ENCODE measurements around the gene PRUNE2. TPM values are rescaled to one million over a fixed set of nuclear protein-coding genes. Genes with fewer than 3 reads are reported as not detected.
A peak's percentile ranks its signal among the peaks of the same experiment; 100 is the strongest.

The PRUNE2 gene
- total RNA-seq, 4 donors from 2014 or later = 3.6 to 16.2 (median 6.4) TPM

GRCh38 chr9:76817489-76817888 is 88.4 kb downstream of the PRUNE2 start:
- H3K4me1 ChIP-seq = peaks cover 12% of the 10 kb centered on the region
- 100% methylated on average over 1 of the region's 1 CpG for WGBS
- no peaks in the 10 kb centered on the region for H3K36me3 ChIP-seq
- peak overlapping the region; percentile 32 for H3K27ac ChIP-seq
- DNase-seq (ENCODE audit: low spot score in 2 of 2) = no peak
- H3K4me3 ChIP-seq = no peak overlapping the region
- H3K9me3 ChIP-seq = no peaks in the 10 kb centered on the region
- no peaks in the 10 kb centered on the region for H3K27me3 ChIP-seq
- no peak for TF ChIP-seq POLR2A (IDR thresholded peaks at IDR 0.05)
- TF ChIP-seq EP300 (IDR thresholded peaks at IDR 0.05) = no peak
- TF ChIP-seq, protein P1, sequence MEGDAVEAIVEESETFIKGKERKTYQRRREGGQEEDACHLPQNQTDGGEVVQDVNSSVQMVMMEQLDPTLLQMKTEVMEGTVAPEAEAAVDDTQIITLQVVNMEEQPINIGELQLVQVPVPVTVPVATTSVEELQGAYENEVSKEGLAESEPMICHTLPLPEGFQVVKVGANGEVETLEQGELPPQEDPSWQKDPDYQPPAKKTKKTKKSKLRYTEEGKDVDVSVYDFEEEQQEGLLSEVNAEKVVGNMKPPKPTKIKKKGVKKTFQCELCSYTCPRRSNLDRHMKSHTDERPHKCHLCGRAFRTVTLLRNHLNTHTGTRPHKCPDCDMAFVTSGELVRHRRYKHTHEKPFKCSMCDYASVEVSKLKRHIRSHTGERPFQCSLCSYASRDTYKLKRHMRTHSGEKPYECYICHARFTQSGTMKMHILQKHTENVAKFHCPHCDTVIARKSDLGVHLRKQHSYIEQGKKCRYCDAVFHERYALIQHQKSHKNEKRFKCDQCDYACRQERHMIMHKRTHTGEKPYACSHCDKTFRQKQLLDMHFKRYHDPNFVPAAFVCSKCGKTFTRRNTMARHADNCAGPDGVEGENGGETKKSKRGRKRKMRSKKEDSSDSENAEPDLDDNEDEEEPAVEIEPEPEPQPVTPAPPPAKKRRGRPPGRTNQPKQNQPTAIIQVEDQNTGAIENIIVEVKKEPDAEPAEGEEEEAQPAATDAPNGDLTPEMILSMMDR (IDR thresholded peaks at IDR 0.05) = no peak
- no peak for TF ChIP-seq POLR2AphosphoS5 (IDR thresholded peaks at IDR 0.05)

DNA sequence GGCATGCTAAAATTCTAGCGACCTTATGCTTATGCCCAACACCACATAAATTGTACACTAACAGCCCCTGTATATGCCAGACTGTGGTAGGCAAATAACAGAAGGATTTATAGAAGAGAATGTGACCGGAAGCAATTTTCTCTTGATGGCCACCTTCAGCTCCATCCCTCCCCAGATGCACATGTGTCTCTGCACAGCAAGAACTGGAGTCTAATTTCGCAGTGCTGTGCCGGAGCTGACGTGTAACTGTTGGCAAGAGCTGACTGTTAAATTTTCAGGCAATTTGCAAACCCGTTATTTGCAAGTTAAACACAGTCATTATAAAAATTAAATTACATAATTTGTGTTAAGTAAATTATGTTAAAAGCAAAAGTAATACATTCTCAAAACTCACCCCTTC is 93.3 kb downstream of the PRUNE2 start:
- TF ChIP-seq, protein P1 (IDR thresholded peaks at IDR 0.05) = no peak
- no peak for TF ChIP-seq POLR2AphosphoS5 (IDR thresholded peaks at IDR 0.05)
- TF ChIP-seq EP300 (IDR thresholded peaks at IDR 0.05) = no peak
- TF ChIP-seq POLR2A (IDR thresholded peaks at IDR 0.05) = no peak
- no peaks in the 10 kb centered on the region for H3K9me3 ChIP-seq

DNA sequence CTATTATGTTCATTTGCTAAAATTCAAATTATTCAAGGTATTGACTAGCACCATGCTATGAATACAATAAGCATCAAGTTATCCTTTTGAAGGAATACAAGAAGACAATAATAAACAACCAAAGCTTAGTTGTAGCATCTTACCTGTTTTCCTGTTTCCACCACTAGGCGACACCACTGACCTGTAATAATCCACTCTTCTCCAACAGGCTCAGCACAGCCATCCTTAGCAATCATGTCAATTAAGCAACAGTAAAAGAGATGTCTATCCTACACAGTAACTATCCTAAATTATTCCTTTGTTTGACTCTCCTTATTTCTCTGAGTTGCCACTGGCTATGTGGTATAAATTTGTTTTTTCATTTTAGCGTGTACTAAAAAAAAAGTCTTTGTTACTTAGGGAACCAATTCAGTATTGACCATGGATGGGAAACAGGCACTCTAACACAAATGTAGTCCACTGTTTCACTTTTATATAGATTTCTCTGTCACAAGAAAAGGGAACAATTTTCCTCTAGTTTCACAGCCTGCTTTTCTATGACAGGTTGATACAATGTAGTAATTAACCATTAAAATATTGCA is 95.4 kb downstream of the PRUNE2 start:
- DNase-seq (ENCODE audit: low spot score in 2 of 2) = no peak
- Histone ChIP-seq H3K4me3 (no peak overlapping the region), H3K27ac (no peak overlapping the region), H3K4me1 (no peaks in the 10 kb centered on the region), H3K27me3 (peaks cover 3% of the 10 kb centered on the region), H3K36me3 (no peaks in the 10 kb centered on the region), H3K9me3 (no peaks in the 10 kb centered on the region)
- no peak for TF ChIP-seq EP300 (IDR thresholded peaks at IDR 0.05)
- TF ChIP-seq, protein P1 (IDR thresholded peaks at IDR 0.05) = peak; percentile 57 to 84
- WGBS = 20% methylated on average over 2 of the region's 2 CpGs

More for the DNA sequence above, 93.3 kb downstream of the PRUNE2 start:
- H3K36me3 ChIP-seq = no peaks in the 10 kb centered on the region
- H3K27me3 ChIP-seq = peaks cover 3% of the 10 kb centered on the region
- H3K4me3 ChIP-seq = no peak overlapping the region
- peaks cover under 1% of the 10 kb centered on the region for H3K4me1 ChIP-seq
- no peak for DNase-seq (ENCODE audit: low spot score in 2 of 2)
- 81% methylated on average over 6 of the region's 6 CpGs for WGBS
- no peak overlapping the region for H3K27ac ChIP-seq

GRCh38 chr9:76808636-76809035 is 97.3 kb downstream of the PRUNE2 start:
- Histone ChIP-seq H3K4me3 (no peak overlapping the region), H3K9me3 (no peaks in the 10 kb centered on the region), H3K4me1 (no peaks in the 10 kb centered on the region), H3K27ac (no peak overlapping the region), H3K36me3 (no peaks in the 10 kb centered on the region), H3K27me3 (peaks cover 3% of the 10 kb centered on the region)
- 57% methylated on average over 5 of the region's 5 CpGs for WGBS
- TF ChIP-seq, protein P1 (IDR thresholded peaks at IDR 0.05) = no peak
- TF ChIP-seq POLR2AphosphoS5 (IDR thresholded peaks at IDR 0.05) (no peak), POLR2A (IDR thresholded peaks at IDR 0.05) (no peak), EP300 (IDR thresholded peaks at IDR 0.05) (no peak)
- no peak for DNase-seq (ENCODE audit: low spot score in 2 of 2)

DNA sequence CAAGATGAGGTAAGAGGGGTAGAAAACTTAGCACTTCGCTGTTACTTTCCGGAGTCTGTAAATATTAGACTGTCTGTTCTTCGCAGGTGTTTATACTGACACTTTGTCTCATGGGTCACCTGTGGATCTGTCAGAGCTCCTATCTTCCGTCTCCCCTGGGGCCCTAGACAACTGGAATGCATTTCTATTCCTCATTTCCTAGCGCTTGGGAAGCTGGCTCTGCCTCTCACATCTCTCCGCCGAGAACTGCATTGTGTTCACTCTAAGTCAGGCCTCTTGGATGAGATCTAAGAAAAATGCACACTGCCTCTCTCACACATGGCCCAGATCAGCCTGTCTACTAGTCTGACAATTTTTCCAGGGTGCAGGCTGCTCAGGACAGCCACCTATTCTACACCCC is 102.2 kb downstream of the PRUNE2 start:
- peaks cover 3% of the 10 kb centered on the region for H3K27me3 ChIP-seq
- no peak overlapping the region for H3K27ac ChIP-seq
- TF ChIP-seq EP300 (IDR thresholded peaks at IDR 0.05) (no peak), POLR2A (IDR thresholded peaks at IDR 0.05) (no peak), POLR2AphosphoS5 (IDR thresholded peaks at IDR 0.05) (no peak)
- TF ChIP-seq, protein P1 (IDR thresholded peaks at IDR 0.05) = no peak
- H3K4me3 ChIP-seq = no peak overlapping the region
- no peak for DNase-seq (ENCODE audit: low spot score in 2 of 2)
- no peaks in the 10 kb centered on the region for H3K36me3 ChIP-seq
- H3K4me1 ChIP-seq = no peaks in the 10 kb centered on the region
- WGBS = 85% methylated on average over 7 of the region's 7 CpGs
- no peaks in the 10 kb centered on the region for H3K9me3 ChIP-seq
